ENCODE results near the gene PHOX2A.
A peak's percentile ranks its signal among the peaks of the same experiment; 100 is the strongest.

The PHOX2A gene

GRCh38 chr11:72221386-72222075, 22.4 kb downstream of the PHOX2A start:
- no peak for TF ChIP-seq CTCF (IDR thresholded peaks at IDR 0.05)
- DNase-seq (ENCODE audit: low spot score): peak; percentile 72
- H3K27ac ChIP-seq: peak overlapping the region in 1 of 2 donors; percentile 92
- H3K4me3 ChIP-seq: no peak overlapping the region

DNA sequence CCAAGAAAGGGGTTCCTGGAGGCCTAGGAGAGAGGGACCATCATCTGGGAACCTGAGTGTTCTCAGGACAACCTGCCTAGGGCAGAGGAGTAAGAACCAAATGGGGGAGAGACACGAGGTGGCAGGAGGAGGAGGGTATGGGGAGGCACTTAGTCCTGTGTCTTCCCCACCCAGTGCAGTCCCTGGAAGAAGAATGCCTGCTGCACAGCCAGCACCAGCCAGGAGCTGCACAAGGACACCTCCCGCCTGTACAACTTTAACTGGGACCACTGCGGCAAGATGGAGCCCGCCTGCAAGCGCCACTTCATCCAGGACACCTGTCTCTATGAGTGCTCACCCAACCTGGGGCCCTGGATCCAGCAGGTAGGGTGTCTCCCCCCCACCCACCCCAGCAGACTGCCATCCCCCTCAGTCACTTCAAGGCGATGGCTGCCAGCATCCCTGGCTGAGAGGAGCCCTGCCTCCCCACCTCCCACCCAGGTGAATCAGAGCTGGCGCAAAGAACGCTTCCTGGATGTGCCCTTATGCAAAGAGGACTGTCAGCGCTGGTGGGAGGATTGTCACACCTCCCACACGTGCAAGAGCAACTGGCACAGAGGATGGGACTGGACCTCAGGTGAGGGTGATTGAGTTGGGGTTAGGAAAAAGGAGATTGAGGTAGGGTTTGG, 23.1 kb downstream of the PHOX2A start:
- peak; percentile 69 for DNase-seq (ENCODE audit: low spot score)
- H3K4me3 ChIP-seq: no peak overlapping the region
- no peak for TF ChIP-seq CTCF (IDR thresholded peaks at IDR 0.05)
- H3K27ac ChIP-seq: no peak overlapping the region

- Histone ChIP-seq H3K27ac (peak overlapping the region in 1 of 2 donors; percentile 66), H3K4me3 (peak overlapping the region; percentile 49)
- peak; percentile 26 for DNase-seq (ENCODE audit: low spot score)
- TF ChIP-seq CTCF (IDR thresholded peaks at IDR 0.05): no peak
Observed at GRCh38 chr11:72218251-72218745, 25.7 kb downstream of the PHOX2A start.

DNA sequence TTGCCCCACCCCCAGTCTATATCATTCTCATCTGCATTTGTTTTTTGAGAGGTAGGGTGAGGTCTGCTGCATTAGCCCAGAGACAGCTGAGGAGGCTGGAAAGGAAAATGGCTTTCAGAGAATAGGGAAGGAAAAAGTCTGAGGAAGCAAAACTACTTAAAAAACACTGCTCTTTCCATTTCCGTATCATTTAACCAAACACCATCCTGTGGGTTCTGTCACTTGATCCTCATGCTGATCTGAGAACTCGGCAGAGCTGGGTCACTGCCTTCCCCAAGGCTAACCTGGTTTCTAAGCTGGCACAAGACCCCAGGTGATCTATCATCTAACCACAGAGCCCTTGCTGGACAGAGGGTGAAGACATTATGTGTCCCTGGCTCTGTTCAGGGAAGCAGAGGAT, 26.1 kb downstream of the PHOX2A start:
- Histone ChIP-seq H3K4me3 (peak overlapping the region; percentile 49), H3K27ac (peak overlapping the region in 1 of 2 donors; percentile 66)
- DNase-seq (ENCODE audit: low spot score): peak; percentile 59
- no peak for TF ChIP-seq CTCF (IDR thresholded peaks at IDR 0.05)

GRCh38 chr11:72216638-72217037, 27.3 kb downstream of the PHOX2A start, which contains the start of gene FOLR2:
FOLR2 (plus strand) TSS chr11:72216794; CDS start chr11:72218585, 1,791 bp downstream.
- TF ChIP-seq CTCF (IDR thresholded peaks at IDR 0.05): no peak
- Histone ChIP-seq H3K27ac (peak within 1 kb of the TSS in 1 of 2 donors; percentile 66), H3K4me3 (peak within 1 kb of the TSS; percentile 49)
- peak; percentile 38 for DNase-seq (ENCODE audit: low spot score)

DNA sequence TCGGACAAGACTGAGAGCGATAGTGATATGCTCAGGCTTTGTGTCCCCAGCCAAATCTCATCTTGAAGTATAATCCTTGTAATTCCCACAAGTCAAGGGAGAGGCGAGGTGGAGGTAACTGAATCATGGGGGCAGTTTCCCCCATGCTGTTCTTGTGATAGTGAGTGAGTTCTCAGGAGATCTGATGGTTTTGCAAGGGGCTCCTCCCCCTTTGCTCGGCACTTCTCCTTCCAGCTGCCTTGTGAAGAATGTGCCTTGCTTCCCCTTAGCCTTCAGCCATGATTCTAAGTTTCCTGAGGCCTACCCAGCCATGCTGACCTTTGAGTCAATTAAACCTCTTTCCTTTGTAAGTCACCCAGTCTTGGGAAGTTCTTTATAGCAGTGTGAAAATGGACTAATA, 34.9 kb downstream of the PHOX2A start:
- DNase-seq (ENCODE audit: low spot score): peak; percentile 59
- Histone ChIP-seq H3K4me3 (no peak overlapping the region), H3K27ac (no peak overlapping the region)
- TF ChIP-seq CTCF (IDR thresholded peaks at IDR 0.05): no peak

All from coronary artery (tissue), 2 donors.